HFFc6 (cell line): ENCODE results near the gene MIP. TPM values are rescaled to one million over a fixed set of nuclear protein-coding genes. Genes with fewer than 3 reads are reported as not detected.

Source experiments
- DNase-seq: peaks from one replicate; pipeline ENCODE4 v3.0.0-alpha.2; 2018
- H3K27ac Mint-ChIP-seq: 2 replicates; pipeline ENCODE4 v1.8.0; 2020; ENCODE audit warnings: mild to moderate bottlenecking, mixed read lengths
- H3K27me3 Mint-ChIP-seq: 2 replicates; pipeline ENCODE4 v1.8.0; 2021; ENCODE audit warnings: mild to moderate bottlenecking, moderate library complexity, mixed read lengths; ENCODE audit not compliant: insufficient read depth
- H3K36me3 Mint-ChIP-seq: 2 replicates; pipeline ENCODE4 v1.8.0; 2021; ENCODE audit warnings: low read depth, mixed read lengths
- H3K4me1 Mint-ChIP-seq: 2 replicates; pipeline ENCODE4 v1.8.0; 2020; ENCODE audit warnings: low read depth, mixed read lengths
- H3K4me3 Mint-ChIP-seq: 2 replicates; pipeline ENCODE4 v1.8.0; 2020; ENCODE audit warnings: mild to moderate bottlenecking, moderate library complexity, mixed read lengths
- H3K9me3 Mint-ChIP-seq: 2 replicates; pipeline ENCODE4 v1.8.0; 2020; ENCODE audit warnings: mild to moderate bottlenecking, mixed read lengths
- total RNA-seq, 6 experiments: library from RNA; stranded (reverse); fragmentation: NEBNext Ultra II Directional; extraction: Animal tissue kit (Norgen Biotek cat#: 25700); gene quantifications; 2 replicates in 1 of 6; 3 replicates in 5 of 6; pipeline ENCODE4 v1.2.3, GENCODE V29; 2021
- TF ChIP-seq, protein P1 (sequence below): fragments of 200-600 bp; sonication (generic); IDR thresholded peaks from 2 replicates; pipeline ENCODE4 v1.5.0; 2021; ENCODE audit warnings: antibody characterized with exemption, mild to moderate bottlenecking

MIP gene
- total RNA-seq, 6 experiments from 2014 or later = 0.28 TPM; not detected in 5

DNA sequence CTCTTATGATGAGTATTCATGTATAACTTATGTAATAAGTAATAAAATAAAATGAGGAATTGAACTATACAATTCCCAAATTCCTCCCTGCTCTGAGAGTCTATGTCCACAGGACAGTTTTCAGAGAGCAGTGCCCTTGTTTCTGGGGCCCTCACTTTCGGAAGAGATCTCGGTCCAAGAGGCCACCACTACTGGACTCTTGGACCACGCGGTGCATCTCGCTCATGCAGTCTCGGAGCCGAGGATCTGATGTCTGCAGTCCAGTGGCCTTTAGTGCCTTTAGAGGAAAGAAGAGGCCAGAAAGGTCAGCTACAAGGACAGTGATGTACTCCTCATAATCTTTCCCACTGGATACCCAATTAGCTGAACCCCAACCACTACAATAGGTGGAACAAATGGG is 25.2 kb upstream of the MIP start:
- Mint-ChIP-seq H3K4me3 (no peak overlapping the region), H3K27me3 (peaks cover 3% of the 10 kb centered on the region), H3K36me3 (no peaks in the 10 kb centered on the region; the same call in 1 of the 2 replicates), H3K9me3 (no peaks in the 10 kb centered on the region), H3K4me1 (no peaks in the 10 kb centered on the region), H3K27ac (no peak overlapping the region)
- no peak for DNase-seq
- TF ChIP-seq, protein P1, sequence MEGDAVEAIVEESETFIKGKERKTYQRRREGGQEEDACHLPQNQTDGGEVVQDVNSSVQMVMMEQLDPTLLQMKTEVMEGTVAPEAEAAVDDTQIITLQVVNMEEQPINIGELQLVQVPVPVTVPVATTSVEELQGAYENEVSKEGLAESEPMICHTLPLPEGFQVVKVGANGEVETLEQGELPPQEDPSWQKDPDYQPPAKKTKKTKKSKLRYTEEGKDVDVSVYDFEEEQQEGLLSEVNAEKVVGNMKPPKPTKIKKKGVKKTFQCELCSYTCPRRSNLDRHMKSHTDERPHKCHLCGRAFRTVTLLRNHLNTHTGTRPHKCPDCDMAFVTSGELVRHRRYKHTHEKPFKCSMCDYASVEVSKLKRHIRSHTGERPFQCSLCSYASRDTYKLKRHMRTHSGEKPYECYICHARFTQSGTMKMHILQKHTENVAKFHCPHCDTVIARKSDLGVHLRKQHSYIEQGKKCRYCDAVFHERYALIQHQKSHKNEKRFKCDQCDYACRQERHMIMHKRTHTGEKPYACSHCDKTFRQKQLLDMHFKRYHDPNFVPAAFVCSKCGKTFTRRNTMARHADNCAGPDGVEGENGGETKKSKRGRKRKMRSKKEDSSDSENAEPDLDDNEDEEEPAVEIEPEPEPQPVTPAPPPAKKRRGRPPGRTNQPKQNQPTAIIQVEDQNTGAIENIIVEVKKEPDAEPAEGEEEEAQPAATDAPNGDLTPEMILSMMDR = no peak

DNA sequence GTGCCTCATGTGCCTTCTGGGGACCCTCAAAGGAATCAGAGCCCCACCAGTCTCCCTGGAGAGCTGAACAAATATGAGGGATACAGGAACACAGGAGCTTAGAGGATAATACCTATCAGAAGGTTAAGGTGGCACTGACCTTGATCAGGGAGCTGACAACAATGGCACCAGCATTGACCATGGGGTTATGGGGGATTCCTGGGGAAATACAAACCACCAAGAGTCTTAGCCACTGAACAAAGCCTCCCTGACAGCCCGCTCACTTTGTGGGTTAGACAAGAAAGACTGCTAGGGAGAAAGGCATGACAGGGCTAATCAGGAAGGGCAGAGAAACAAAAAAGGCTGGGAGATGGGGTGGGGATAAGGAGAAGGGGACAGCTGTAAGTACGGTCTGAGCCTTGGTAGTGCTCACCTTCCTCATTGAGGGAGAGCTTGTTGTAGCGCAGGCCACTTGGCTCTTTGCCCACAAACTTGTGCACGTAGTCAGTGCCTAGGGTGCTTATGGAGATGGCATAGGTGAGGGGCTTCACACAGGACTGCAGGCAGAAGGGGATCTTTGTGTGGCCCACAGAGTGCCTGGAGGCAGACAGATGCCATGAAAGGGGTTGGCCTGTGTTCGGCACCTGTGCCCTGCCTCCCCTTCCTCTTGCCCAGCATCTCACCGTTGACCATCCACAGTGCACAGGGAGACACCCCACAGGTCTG is 23.2 kb upstream of the MIP start:
- Mint-ChIP-seq H3K4me3 (no peak overlapping the region), H3K27ac (no peak overlapping the region), H3K36me3 (peaks cover 7% of the 10 kb centered on the region; the same call in 1 of the 2 replicates), H3K27me3 (peaks cover 2% of the 10 kb centered on the region; the same call in 1 of the 2 replicates), H3K4me1 (no peaks in the 10 kb centered on the region), H3K9me3 (no peaks in the 10 kb centered on the region)
- TF ChIP-seq, protein P1 = no peak
- DNase-seq = no peak

DNA sequence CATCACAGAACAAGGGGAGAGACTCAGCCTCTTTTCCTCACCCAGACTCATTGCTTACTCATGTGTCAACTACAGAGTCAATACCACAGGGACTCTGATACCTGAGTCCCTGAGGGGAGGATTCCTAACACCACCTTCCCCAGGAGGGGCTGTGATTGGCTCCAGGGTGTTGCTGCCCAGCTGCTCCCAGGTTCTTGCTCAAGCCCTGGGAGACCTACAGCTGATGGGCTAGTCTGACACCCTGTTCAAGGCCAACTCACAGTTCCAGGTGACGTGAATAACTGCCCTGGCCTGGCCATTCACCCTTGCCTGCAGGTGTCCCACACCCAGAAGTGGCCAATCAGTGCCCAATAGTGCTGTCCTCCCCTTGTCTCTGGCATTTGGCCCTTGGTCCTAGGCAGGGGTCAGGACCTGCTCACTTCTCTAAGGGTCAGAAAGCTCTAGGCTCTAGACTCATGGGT is 22.5 kb upstream of the MIP start:
- DNase-seq = no peak
- Mint-ChIP-seq H3K9me3 (no peaks in the 10 kb centered on the region), H3K36me3 (peaks cover 7% of the 10 kb centered on the region; the same call in 1 of the 2 replicates), H3K27me3 (peaks cover 2% of the 10 kb centered on the region; the same call in 1 of the 2 replicates), H3K4me1 (no peaks in the 10 kb centered on the region), H3K4me3 (no peak overlapping the region), H3K27ac (no peak overlapping the region)
- TF ChIP-seq, protein P1 = no peak

DNA sequence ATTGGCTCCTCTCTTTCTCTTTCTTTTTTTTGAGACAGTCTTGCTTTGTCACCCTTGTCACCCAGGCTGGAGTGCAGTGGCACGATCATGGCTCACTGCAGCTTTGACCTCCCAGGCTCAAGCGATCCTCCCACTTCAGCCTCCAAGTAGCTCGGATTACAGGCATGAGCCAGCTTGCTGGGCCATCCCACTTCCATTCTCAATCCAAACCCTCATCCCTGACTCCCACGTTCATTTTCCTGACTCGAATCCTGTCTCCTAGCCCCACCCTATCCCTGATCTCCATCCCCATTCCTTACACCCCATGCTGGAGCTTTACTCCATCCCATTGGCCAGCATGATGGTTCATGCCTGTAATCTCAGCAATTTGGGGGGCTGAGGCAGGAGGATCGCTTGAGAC is 21.7 kb upstream of the MIP start:
- peaks cover 2% of the 10 kb centered on the region; the same call in 1 of the 2 replicates for H3K27me3 Mint-ChIP-seq
- H3K9me3 Mint-ChIP-seq = no peaks in the 10 kb centered on the region
- DNase-seq = no peak
- TF ChIP-seq, protein P1 = no peak
- no peak overlapping the region for H3K27ac Mint-ChIP-seq
- no peak overlapping the region for H3K4me3 Mint-ChIP-seq
- H3K36me3 Mint-ChIP-seq = peaks cover 7% of the 10 kb centered on the region; the same call in 1 of the 2 replicates
- H3K4me1 Mint-ChIP-seq = no peaks in the 10 kb centered on the region

DNA sequence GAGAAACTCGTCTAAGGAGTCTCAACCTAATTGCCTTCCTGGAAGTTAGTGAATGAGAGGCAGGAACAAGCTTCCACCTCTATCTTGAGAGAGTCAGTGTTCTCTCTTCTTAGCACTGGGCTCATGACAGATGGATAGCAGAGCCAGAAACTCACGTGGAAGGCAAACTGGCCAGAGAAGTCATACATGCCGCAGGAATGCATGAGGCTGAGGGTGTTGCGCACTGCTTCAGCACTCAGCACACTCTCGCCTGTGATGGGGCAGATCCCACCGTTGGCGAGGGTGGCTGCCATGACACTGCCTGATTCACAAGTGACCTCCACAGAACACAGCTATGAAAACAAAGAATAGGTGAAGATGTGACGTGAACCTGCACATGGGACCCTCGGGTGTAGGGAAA is 19.9 kb upstream of the MIP start:
- H3K27ac Mint-ChIP-seq = no peak overlapping the region
- peaks cover 14% of the 10 kb centered on the region for H3K36me3 Mint-ChIP-seq
- TF ChIP-seq, protein P1 = no peak
- peaks cover 7% of the 10 kb centered on the region for H3K4me1 Mint-ChIP-seq
- peaks cover 2% of the 10 kb centered on the region; the same call in 1 of the 2 replicates for H3K27me3 Mint-ChIP-seq
- no peak overlapping the region for H3K4me3 Mint-ChIP-seq
- DNase-seq = no peak
- no peaks in the 10 kb centered on the region for H3K9me3 Mint-ChIP-seq
